Measurements from ENCODE around the gene EIF3A.

The EIF3A gene

GRCh38 chr10:119045561-119045960, 35.1 kb downstream of the EIF3A start:
- DNase-seq (ENCODE audit: extremely low read depth, low read depth): no peak
- no peak for TF ChIP-seq CTCF (IDR thresholded peaks at IDR 0.05; ENCODE audit: low read depth, low read length)

- TF ChIP-seq CTCF (IDR thresholded peaks at IDR 0.05; ENCODE audit: low read depth, low read length): no peak
Observed at GRCh38 chr10:119042169-119042568, 38.4 kb downstream of the EIF3A start.

GRCh38 chr10:119041326-119041725, 39.3 kb downstream of the EIF3A start:
- no peak for DNase-seq (ENCODE audit: extremely low read depth, low read depth)
- TF ChIP-seq CTCF (IDR thresholded peaks at IDR 0.05; ENCODE audit: low read depth, low read length): no peak

More at GRCh38 chr10:119042169-119042568, 38.4 kb downstream of the EIF3A start:
- DNase-seq (ENCODE audit: extremely low read depth, low read depth): no peak

GRCh38 chr10:119039161-119039560, 41.5 kb downstream of the EIF3A start:
- TF ChIP-seq CTCF (IDR thresholded peaks at IDR 0.05; ENCODE audit: low read depth, low read length): no peak
- DNase-seq (ENCODE audit: extremely low read depth, low read depth): no peak

GRCh38 chr10:119031496-119032059, 49.0 kb downstream of the EIF3A start:
- TF ChIP-seq CTCF (IDR thresholded peaks at IDR 0.05; ENCODE audit: low read depth, low read length): no peak
- no peak for DNase-seq (ENCODE audit: extremely low read depth, low read depth)

GRCh38 chr10:119030421-119031250, 50.0 kb downstream of the EIF3A start:
- no peak for DNase-seq (ENCODE audit: extremely low read depth, low read depth)
- TF ChIP-seq CTCF (IDR thresholded peaks at IDR 0.05; ENCODE audit: low read depth, low read length): no peak

Data from AG09319 (cell line).